Glomerular visceral epithelial cell (primary cell): ENCODE measurements around the gene CALML6.

Source experiments
- DNase-seq: peaks from one replicate; pipeline ENCODE4 v3.0.0-alpha.2; 2016; ENCODE audit errors: extremely low spot score

Gene CALML6

DNA sequence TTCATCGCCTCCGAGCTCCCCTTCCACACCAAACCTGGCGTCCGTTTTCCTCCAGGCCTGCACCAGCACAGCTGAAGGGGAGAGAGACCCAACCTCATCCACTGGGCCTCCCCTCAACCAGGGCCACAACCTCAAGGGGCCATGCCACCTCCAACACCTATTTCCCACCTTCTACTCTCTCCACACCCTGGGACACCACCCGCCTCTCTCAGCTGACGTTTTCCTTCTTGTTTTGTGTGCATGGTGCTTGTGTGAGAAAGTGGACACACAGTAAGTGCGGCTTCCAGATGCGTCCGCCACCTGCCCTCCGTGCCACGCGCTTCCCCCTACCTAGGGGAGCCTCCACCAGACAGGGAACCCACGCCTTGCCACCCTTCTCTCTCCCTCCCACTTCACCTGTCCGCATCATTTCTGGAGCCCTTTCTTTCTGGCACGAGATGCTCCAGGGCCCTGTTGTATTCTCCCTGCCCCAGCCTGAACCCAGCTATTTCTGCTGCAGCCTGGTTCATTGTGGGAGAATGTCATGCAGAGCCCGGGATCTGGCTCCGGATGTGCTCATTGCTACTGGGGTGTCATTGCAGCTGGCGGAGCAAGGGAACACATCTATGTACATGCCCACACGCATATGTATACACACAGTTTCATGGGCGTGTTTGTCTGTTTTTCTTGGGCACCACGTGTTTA, 22.8 kb upstream of the CALML6 start:
- DNase-seq = no peak

DNA sequence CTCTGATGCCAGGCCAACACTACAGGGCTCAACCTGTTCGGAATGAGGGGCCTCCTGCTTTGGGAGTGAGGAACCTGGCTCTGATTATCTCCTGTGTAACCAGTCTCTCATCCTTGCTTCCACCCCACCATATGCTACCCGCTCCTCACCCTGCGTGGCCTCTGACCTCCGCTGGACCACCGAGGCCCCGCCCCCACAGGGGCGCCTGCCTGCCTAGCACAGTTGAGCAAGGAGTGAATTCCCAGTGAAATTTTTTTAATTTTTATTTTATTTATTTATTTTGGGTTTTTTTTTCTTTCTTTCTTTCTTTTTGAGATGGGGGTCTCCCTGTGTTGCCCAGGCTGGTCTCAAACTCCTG, 22.3 kb upstream of the CALML6 start:
- no peak for DNase-seq

DNA sequence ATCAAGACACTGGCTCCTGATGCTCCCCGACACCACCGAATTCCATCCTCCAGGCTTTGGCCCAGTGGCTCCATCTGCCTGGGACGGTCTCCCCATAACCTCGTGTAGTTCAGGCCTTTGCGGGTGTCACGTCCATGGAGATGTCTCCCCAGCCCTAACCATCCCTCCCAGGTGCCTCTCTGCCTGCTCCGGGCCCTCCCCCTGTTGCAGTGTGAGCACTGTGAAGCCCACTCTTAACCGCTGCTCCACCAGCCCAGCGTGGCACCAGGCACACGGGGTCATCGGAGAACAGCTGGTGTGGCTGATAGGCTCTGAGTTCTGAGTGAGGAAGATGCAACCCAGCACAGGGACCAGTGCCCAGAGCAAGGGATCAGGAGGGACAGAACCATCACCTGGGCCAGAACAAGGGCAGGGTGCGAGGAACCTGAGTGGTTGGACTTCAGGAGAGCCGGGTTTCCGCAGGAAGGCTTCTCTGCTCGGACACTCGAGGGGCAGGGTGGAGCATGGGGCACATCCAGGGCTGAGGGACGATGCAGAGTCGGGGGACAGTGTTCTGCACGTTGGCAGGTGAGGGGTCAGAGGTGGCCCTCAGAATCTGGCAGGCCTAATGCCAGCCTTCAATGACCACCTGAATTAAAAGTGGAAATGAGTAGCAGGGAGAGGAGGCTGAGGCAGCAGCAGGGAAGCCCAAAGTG, 21.6 kb upstream of the CALML6 start:
- no peak for DNase-seq

DNA sequence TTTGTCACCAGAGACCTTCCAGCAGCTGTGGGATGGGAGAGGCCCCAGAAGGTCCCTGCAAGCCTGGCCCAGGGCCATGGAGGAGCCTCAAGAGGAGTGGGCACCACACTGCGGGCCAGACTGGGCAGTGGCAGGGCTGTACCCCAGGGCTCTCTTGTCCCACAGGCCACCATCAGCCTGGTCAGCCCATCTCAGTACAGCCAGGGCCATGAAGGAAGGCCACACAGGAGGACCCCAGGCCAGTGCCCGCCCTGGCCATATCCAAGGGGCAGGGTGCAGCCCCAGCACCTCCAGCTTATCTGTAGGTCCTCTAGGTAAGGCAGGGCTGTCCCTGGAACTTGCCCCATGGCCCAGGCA, 21.1 kb upstream of the CALML6 start:
- DNase-seq = no peak

DNA sequence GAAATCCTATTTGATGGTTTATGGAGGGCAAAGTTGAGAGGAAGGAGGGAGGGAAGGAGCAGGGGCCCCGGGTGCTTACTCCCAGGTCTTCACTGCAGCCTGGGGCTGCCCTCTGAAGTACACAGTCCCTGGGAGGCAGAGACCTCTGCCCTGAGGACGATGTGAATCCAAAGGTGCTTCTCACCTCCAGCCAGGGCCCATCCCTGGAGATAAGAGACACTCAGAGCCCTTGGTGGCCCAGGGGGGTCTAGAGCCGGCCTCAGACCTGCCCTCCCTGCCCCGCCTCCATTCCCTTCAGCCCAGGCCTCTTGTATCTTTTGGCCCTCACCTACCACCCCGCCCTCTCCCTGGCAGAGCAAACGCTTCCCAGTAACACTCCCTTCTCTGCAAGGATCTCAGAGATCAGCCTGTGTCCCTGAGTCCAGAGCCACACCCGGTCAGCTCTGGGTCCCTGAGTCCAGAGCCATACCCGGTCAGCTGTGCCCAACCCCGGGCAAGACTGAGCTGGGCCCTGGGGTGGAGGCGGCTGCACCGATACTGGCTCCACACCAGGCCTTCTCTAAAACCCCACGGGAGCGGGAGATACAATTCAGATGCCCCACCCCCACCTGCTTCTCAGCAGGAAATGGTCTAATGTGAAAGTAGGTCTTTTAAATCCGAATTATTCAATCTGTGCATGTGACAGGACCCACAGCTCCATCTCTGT, 20.6 kb upstream of the CALML6 start:
- no peak for DNase-seq

DNA sequence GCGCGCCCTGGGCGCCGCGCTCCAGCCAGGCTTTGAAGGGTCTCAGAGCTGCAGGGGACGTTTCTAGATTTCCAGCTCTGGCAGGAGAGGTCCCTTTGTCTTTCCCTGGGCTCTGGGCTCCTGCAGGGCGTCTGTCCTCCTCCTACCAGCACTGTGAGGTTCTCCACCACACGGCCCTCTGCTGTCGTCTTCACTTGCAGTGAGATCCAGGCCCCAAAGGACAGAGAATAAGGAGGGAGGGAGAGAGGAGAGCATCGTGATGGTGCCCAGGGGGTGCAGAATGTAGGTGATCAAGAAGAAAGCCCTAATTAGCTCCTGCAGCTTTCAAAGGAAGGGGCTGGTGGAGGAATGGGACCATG, 20.0 kb upstream of the CALML6 start:
- no peak for DNase-seq

DNA sequence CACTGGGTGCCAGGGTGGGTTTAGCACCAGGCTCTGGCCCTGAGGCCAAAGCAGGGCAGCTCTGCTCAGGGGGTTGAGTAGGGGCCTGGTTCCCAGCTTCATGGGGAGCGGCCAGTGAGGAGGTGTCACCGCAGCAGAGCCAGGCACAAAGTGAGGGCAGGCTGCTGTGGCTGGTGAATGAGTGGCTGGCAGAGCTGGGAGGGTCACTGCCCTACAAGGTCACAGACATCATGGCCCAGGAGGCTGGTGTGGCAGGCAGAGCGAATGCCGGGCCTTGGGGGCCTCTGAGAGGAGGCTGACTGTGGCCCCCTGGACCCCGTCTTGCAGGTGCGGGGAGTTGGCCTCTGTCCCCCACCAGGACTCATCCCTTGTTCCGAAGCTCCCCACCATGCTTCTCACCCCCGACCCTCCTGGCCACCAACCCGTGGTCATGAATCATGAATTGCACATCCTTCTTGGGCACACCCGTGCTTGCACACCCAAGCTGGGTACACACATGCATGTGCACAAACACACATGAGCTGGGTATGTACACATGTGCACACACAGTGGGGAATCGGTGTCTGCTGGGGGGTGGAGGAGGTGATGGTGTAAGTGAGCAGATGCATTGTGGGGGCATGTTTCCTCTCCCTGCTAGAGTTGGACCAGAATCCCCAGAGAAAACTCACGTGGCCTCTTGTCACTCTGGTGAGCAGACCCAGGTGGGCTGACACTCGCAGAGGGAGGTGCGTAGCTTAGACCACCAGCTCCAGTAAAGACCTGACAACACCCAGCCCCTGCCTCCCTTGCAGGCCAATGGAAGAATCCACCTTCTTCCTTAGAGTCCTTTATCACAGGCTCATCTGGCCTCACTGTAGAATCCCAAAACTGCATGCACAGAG, 19.4 kb upstream of the CALML6 start:
- no peak for DNase-seq

DNA sequence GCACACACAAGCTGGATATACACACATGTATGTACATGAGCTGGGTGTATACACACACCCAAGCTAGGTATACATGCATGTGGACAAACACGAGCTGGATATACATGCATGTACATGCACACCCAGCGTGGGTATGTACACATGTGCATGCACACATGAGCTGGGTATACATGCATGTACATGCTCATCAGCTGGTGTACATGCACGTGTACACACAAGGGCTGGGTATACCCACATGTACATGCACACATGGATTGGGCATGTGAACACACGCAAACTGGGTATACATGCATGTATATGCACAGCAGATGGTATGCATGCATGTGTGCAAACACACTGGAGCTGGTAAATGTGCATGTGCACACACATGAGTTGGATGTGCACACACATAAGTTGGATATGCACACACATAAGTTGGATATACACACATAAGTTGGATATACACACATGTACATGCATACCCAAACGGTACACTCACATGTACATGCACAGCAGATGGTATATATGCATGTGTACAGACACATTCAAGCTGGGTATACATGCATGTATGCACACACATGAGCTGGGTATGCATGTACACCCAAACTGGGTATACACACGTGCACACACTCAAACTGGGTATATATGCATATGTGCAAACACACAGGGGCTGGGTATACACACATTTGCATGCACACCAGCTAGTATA, 16.7 kb upstream of the CALML6 start:
- DNase-seq = no peak

DNA sequence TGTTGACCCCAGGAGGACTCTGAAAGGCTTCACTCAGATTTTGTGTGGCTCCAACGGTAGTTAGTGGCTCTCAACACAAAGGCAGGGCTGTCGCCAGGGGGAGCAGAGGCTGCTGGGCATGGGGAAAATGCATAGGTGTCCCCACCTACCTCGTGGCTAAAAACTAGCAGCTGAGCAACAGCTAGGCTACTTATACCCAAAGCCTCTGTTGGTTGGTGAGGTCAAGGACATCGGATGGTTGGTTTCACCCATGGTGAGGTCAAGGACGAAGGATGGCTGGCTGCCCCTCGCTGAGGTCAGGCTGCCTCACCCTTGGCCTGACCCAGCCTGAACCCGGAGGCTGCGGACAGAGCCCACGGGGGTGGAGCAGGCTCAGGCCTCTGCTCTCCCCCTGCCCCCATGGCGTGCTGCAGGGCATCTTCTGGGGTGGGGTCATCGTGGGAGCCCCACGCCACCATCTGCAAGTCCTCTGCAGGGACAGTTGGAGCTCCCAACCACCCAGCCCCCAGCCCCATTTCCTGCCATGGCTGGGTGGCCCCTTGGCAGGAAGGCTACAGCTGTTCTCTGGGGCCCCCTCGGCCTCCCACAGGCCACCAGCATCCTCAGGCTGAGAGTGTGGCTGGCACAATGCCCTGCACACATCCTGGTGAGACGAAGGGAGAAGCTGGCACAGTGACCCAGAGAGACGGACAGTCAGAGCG, 15.6 kb upstream of the CALML6 start:
- DNase-seq = no peak

DNA sequence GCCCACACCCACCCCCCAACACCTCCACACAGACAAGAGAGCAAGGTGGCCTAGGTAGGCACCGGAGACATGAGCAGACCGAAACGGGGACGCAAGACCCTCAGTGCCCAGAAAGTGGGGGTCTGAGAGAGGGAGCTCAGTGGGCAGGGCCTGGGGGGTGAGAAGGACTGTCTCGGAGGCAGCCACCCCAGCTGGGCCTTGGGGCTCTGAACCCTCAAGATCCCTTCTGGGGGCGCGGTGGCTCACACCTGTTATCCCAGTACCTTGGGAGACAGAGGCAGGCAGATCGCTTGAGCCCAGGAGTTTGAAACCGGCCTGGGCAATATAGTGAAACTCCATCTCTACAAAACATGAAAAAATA, 15.1 kb upstream of the CALML6 start:
- no peak for DNase-seq

DNA sequence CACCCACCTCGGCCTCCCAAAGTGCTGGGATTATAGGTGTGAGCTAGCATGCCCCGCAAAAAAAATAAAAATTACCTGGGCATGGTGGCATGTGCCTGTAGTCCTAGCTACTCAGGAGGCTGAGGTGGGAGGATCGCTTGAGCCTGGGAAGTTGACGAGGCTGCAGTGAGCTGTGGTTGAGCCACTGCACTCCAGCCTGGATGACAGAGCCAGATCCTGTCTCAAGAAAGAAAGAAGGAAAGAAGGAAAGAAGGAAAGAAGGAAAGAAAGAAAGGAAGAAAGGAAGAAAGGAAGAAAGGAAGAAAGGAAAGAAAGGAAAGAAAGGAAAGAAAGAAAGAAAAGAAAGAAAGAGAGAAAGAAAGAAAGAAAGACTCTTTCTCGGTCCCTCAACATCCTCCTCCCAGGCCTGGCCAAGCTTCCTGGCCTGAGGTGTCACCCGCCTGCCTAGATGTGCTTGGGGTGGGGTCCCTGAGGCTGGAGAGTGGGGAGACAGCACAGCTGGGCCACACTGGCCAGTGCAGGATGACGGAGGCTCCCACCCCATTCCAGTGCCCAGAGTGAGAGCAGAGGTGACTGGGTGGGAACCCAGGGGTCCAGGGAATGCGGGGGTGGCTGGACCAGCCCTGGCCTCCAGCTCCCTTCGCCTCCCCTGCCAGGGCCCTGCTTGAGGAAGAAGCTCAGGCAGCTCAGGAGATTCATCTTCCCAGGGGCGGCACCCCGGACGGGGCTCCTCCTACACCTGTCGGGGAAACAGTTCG, 14.0 kb upstream of the CALML6 start:
- no peak for DNase-seq

DNA sequence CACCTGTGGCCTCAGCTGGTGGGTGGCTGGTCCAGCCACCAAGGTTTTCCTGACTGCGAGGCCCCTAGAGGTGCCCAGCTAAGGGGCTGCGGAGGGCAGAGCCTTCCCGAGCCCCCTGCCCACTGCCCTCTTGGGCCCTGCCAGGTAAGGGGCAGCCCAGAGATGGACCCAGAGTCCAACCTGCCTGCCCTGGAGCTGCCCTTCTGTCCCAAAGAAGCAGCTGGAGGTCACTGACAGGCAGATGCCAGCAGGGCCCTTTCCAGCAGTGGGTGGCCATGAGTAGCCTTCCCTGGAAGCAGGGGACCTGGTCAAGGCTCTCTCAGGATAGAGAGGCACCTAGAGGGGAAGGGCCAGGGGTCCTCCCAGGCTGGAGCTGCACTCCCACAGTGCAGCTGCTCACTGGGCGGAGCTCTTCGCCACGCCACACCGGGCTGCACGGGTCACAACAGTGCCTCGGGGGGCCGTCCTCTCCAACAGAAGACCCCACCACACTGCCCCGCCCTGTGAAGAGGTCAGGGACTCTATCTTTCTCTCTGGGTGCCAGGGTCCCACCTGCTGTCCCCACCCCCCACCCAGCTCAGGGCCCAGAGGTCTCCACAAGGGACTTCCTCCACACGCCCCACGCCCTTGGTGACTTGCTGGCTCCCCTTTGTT, 13.3 kb upstream of the CALML6 start:
- DNase-seq = no peak

DNA sequence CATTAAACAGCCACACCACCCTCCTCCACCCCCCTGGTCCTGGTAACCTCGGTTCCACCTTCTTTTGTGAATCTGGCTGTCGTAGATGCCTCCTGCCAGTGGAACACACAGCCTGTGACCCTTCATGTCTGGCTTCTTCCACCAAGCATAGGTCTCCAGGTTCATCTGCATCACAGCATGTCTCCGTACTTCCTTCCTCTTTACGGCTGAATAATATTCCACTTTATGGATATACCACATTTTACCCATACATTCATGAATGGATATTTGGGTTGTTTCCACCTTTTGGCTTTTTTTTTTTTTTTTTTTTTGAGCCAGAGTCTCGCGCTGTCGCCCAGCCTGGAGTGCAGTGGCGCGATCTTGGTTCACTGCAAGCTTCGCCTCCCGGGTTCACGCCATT, 11.8 kb upstream of the CALML6 start:
- DNase-seq = no peak

DNA sequence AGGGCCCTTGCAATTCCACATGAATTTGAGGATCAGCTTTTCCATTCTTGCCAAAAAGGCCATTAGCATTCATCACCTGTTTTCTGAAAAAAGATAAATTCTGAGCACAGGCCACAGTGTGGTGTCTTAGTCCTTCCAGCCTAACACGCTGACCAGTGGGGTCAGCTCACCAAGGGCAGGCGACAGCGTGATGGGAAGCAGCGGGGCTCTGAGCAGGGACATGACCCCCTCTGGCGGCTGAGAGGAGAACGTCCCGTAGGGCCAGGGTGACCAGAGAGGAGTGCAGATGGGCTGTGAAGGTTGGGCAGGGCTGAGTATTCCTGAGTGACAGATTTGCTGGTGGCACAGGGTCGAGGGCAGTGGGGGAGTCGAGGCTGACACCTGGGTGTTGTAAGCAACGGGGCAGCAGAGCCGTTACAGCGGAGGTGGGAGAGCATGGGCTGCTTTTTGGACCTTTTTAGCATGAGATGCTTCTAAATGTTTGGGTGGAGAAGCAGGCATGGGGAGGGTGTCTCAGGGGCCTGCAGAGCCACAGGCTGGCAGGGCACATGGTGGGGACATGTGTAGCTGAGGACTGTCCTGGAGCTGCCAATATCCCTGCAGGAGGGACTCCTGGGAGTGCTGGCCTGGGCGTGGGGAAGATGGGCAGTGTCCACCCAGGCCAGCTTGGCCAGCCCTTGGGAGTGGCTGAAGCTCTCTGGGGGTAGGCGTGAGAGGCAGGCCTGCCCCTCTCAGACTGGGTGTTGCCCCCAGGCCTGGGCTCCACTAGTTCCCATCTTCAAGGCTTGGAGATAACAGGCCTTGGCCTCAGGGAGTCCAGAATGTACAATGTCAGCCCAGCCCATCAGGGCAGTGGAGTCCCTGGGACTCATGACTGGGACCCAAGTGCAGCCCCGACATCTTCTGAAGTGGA, 8.6 kb upstream of the CALML6 start:
- peak; percentile 85 for DNase-seq

DNA sequence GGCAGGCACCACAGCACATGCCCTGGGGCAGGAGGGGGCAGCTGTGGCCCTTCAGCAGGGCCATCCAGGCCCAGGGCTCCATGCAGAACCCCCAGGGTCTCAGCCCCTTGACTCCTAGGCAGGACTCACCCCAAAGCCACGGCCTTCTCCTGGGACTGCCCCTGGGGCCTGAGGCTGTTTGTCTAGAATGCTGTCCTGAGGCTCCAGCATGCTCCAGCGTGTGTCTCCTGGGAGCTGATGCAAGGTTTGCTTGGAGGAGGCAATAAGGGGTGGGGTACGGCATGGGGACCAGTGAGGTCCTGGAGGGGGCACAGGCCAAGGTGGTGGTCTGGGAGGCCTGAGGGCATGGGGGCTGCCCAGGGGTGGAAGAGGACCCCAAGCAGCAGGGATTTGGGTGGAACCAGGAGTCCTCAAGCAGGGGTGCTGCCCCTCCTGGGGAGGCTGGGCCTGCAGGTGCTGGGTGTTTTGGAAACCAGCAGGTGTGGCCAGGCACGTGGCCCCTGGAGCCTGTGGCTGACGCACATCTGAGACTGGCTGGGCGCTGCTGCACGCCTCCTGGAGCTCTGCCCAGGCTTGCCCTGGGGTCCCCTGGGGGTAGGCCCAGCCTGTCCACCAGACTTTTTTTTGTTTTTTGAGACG, 7.8 kb upstream of the CALML6 start:
- no peak for DNase-seq

DNA sequence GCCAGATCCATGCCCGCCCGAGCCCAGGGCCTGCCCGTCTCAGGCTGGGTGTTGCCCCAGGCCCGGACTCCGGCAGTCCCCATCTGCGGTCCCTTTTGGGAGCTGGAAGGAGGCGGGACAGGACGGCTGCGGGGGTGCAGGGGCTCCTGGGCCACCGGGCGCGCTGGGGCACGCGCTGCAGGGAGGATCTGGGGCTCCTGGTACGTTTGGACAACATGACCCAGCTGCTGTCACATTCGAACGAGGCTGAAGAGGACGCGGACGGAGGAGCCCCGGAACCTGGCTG, 6.6 kb upstream of the CALML6 start:
- DNase-seq = no peak

DNA sequence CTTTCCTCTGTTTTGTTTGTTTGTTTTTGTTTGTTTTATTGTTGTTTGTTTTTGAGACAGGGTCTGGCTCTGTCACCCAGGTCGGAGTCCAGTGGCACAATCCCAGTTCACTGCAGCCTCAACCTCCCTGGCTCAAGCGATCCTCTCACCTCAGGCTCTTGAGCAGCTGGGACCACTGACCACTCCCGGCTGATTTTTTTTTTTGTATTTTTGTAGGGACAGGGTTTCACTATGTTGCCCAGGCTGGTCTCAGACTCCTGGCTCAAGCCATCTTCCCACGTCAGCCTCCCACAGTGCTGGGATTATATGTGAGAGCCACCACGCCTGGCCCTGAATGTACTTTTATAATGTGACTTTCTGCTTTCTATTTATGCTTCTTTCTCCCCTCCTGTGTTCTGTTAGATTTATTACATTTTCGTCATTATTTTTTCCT, 5.0 kb upstream of the CALML6 start:
- DNase-seq = no peak

DNA sequence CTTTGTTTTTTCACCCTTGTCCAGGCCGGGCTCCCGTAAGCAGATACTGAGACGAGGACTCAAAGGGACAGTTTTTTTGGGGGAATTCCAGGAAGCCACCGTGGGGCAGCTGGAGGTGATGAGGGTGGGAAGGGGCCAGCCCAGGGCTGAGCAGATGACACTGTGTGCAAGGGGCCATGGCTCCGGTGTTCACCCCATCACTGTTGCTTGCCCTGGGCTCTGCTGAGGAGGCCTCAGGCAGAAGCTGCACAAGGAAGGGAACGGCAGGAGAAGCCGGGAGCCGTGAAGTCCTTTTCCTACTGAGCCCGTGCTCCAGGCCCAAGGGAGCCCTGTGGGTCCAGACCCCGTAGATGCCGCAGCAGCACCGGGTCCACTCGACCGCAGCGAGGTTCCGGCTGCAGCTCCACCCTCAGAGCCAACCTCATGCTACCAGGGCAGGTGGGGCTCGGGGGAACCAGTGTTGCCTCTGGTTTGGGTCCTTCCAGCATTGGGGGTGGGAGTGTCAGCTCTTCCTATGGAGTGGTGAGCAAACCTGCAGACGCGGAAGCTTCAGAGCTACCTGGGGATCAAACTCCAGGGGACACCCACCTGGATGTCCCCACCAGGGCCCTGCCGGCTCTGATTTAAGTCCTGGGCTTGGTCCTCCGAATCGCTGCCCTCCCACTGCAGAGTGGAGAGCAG, 4.3 kb upstream of the CALML6 start:
- no peak for DNase-seq
